Heart left ventricle (tissue), 13 donors: ENCODE data around the gene CMPK2.

Experiments used
- CTCF ChIP-seq, 12 donors: fragments of 200-600 bp; sonication (generic) in 4 of 12; IDR thresholded peaks; one replicate each; pipeline versions ENCODE4 v1.5.0 to v1.8.0; 2018 to 2022; ENCODE audit warnings: antibody characterized with exemption in 12 of 12, mild to moderate bottlenecking in 5 of 12
- POLR2A ChIP-seq, 2 donors: fragments of 450-650 bp; IDR thresholded peaks; one replicate each; pipeline ENCODE4 v1.6.1; 2017; ENCODE audit warnings: antibody characterized with exemption in 2 of 2, mild to moderate bottlenecking in 2 of 2, moderate library complexity in 2 of 2
- donor health status: ischemic (EF 13 %, LVEDD 7.1; RV severe dilation, severe dysfunction).
- donor health status: DM: no; HTN: yes; CAD: no.
- donor health status: DM: no; HTN: no; CAD: no.
- donor health status: ischemic (EF 25% LVEDD 6.9; RV normal size, moderate dysfunction).
- donor health status: ischemic (EF 25% LVEDD 5.7; RV mildly dilated, moderate dysfunction).
- donor health status: ischemic (EF 35%, LVEDD 5.7; RV mildly dilated, moderate dysfunction).
- donor health status: nonischemic (EF 11% LVEDD 7.7; RV severe dilation, severe dysfunction).
- donor health status: DM: yes; HTN: yes; CAD: no.
- donor health status: PGD.
- donor health status: ischemic (EF 29% LVEDD 5.4; RV normal size, mild dysfunction).
- donor health status: nonischemic (EF 23%, LVEDD 6.1; RV moderate dilation, normal function).

- TF ChIP-seq CTCF (IDR thresholded peaks at IDR 0.05) (no peak), POLR2A (IDR thresholded peaks at IDR 0.05) (no peak)
These were observed 49.1 kb upstream of the CMPK2 start for GRCh38 chr2:6914828-6915227.
